Muscle of arm (tissue), 12 donors: ENCODE results near the gene FMR1. TPM values are rescaled to one million over a fixed set of nuclear protein-coding genes. Genes with fewer than 3 reads are reported as not detected.

Source experiments
- polyA plus RNA-seq, 12 donors: library from polyadenylated mRNA; unstranded; fragments of 120-200 nt; gene quantifications; one replicate each; pipeline ENCODE4 v1.2.1, GENCODE V29; 2013; ENCODE audit not compliant: insufficient read length in 12 of 12

FMR1 gene
- polyA plus RNA-seq, 12 donors = 35.0 to 98.6 (median 52.5) TPM

Other genes starting within 250 kb of the FMR1 start
- gene FMR1NB, start 69.4 kb downstream of the FMR1 start, polyA plus RNA-seq = not detected